Small intestine (tissue), 16 donors: ENCODE results near the gene RPS15. TPM values are rescaled to one million over a fixed set of nuclear protein-coding genes. Genes with fewer than 3 reads are reported as not detected.

ENCODE experiments used
- DNase-seq, 2 donors: peaks; one replicate each; pipeline versions ENCODE4 v3.0.0 to v3.0.0-alpha.2; 2013
- FAIRE-seq: peaks from 2 replicates; lab custom pipeline; 2012; peaks lifted over from hg19 to GRCh38; lab: Jason Lieb, UNC
- H3K27ac ChIP-seq, 3 donors: one replicate each; pipeline ENCODE4 v1.5.1; 2013; ENCODE audit warnings: low read length in 2 of 3, mild to moderate bottlenecking in 2 of 3, control low read depth in 1 of 3, inconsistent platforms in 1 of 3, low read depth in 1 of 3, moderate library complexity in 1 of 3
- H3K27me3 ChIP-seq, 3 donors: one replicate each; pipeline ENCODE4 v1.6.1; 2013; ENCODE audit warnings: low read length in 3 of 3, inconsistent platforms in 1 of 3; ENCODE audit not compliant: control insufficient read depth in 3 of 3, insufficient read depth in 3 of 3
- H3K36me3 ChIP-seq, 3 donors: one replicate each; pipeline ENCODE4 v1.6.1; 2013; ENCODE audit warnings: low read length in 3 of 3, inconsistent platforms in 1 of 3, low read depth in 1 of 3, mild to moderate bottlenecking in 1 of 3, moderate library complexity in 1 of 3; ENCODE audit not compliant: control insufficient read depth in 3 of 3, insufficient read depth in 2 of 3
- H3K4me1 ChIP-seq, 3 donors: one replicate each; pipeline ENCODE4 v1.6.1; 2013; ENCODE audit warnings: low read length in 2 of 3, inconsistent platforms in 1 of 3, low read depth in 1 of 3, mild to moderate bottlenecking in 1 of 3, moderate library complexity in 1 of 3; ENCODE audit not compliant: control insufficient read depth in 3 of 3, insufficient read depth in 2 of 3
- H3K4me3 ChIP-seq, 3 donors: one replicate each; pipeline ENCODE4 v1.5.1; 2013; ENCODE audit warnings: low read length in 3 of 3, control low read depth in 1 of 3, inconsistent platforms in 1 of 3, low read depth in 1 of 3, mild to moderate bottlenecking in 1 of 3, moderate library complexity in 1 of 3
- H3K9me3 ChIP-seq, 2 donors: one replicate each; pipeline ENCODE4 v1.6.1; 2013; ENCODE audit warnings: low read depth in 1 of 2, low read length in 1 of 2; ENCODE audit not compliant: control insufficient read depth in 2 of 2, insufficient read depth in 1 of 2
- WGBS, 3 donors: extraction: QIAGEN DNeasy Blood & Tissue Kit; methylation state at CpG; one replicate each; pipeline ENCODE4 v1.1.7; 2013; 5-methylcytosine and 5-hydroxymethylcytosine counted together
- long read RNA-seq, 10 donors: transcript quantifications; one replicate each; lab custom pipeline, GENCODE V29; 2026
- polyA plus RNA-seq, 4 donors: library from polyadenylated mRNA; stranded (reverse) in 3 of 4; unstranded in 1 of 4; fragments of 200-250 nt in 3 of 4; fragments of 120-200 nt in 1 of 4; gene quantifications; one replicate each; pipeline versions ENCODE4 v1.2.1 to v1.2.3, GENCODE V29; 2013
- donor health status: healthy with polysubstance abuse.
- donor health status: control.
- donor health status: control.
- donor health status: Bipolar disorder and iron deficiency.
- donor health status: healthy.

RPS15 gene
- polyA plus RNA-seq = 1,000 to 10,000 TPM; 1,394 to 3,547 (median 2,919) TPM
- long read RNA-seq, donor 1 = 0 reads
- long read RNA-seq, donor 2, transcript RPS15-209 (4 exons, 510 nt) = major isoform, 313 of 374 reads
- long read RNA-seq, donor 2, transcript RPS15-203 (3 exons, 570 nt) = minor isoform, 7 of 374 reads
- long read RNA-seq, donor 2, transcript RPS15-201 (4 exons, 534 nt) = minor isoform, 13 of 374 reads
- long read RNA-seq, donor 2, transcript RPS15-210 (3 exons, 873 nt) = minor isoform, 26 of 374 reads
- long read RNA-seq, donor 2, partial matches to known transcripts = 13 of 374 reads
- long read RNA-seq, donor 2, other reads (novel, unspliced or antisense) = 0 of 374 reads
- long read RNA-seq, donor 3, transcript RPS15-210 (3 exons, 873 nt) = minor isoform, 42 of 443 reads
- long read RNA-seq, donor 3, transcript RPS15-203 (3 exons, 570 nt) = minor isoform, 11 of 443 reads
- long read RNA-seq, donor 3, transcript RPS15-201 (4 exons, 534 nt) = minor isoform, 8 of 443 reads
- long read RNA-seq, donor 3, transcript RPS15-209 (4 exons, 510 nt) = major isoform, 363 of 443 reads
- long read RNA-seq, donor 3, partial matches to known transcripts = 9 of 443 reads
- long read RNA-seq, donor 3, other reads (novel, unspliced or antisense) = 6 of 443 reads
- long read RNA-seq, donor 4, transcript RPS15-209 (4 exons, 510 nt) = major isoform, 12 of 17 reads
- long read RNA-seq, donor 4, partial matches to known transcripts = 0 of 17 reads
- long read RNA-seq, donor 4, other reads (novel, unspliced or antisense) = 0 of 17 reads
- long read RNA-seq, donor 5, transcript RPS15-201 (4 exons, 534 nt) = minor isoform, 6 of 244 reads
- long read RNA-seq, donor 5, transcript RPS15-203 (3 exons, 570 nt) = minor isoform, 5 of 244 reads
- long read RNA-seq, donor 5, transcript RPS15-209 (4 exons, 510 nt) = major isoform, 204 of 244 reads
- long read RNA-seq, donor 5, transcript RPS15-210 (3 exons, 873 nt) = minor isoform, 12 of 244 reads
- long read RNA-seq, donor 5, partial matches to known transcripts = 9 of 244 reads
- long read RNA-seq, donor 5, other reads (novel, unspliced or antisense) = 8 of 244 reads
- long read RNA-seq, donor 6, transcript RPS15-203 (3 exons, 570 nt) = minor isoform, 21 of 709 reads
- long read RNA-seq, donor 6, transcript RPS15-209 (4 exons, 510 nt) = major isoform, 566 of 709 reads
- long read RNA-seq, donor 6, transcript RPS15-210 (3 exons, 873 nt) = minor isoform, 32 of 709 reads
- long read RNA-seq, donor 6, transcript RPS15-201 (4 exons, 534 nt) = minor isoform, 18 of 709 reads
- long read RNA-seq, donor 6, partial matches to known transcripts = 12 of 709 reads
- long read RNA-seq, donor 6, other reads (novel, unspliced or antisense) = 51 of 709 reads
- long read RNA-seq, donor 7, transcript RPS15-201 (4 exons, 534 nt) = minor isoform, 32 of 1,132 reads
- long read RNA-seq, donor 7, transcript RPS15-203 (3 exons, 570 nt) = minor isoform, 13 of 1,132 reads
- long read RNA-seq, donor 7, transcript RPS15-210 (3 exons, 873 nt) = minor isoform, 55 of 1,132 reads
- long read RNA-seq, donor 7, transcript RPS15-209 (4 exons, 510 nt) = major isoform, 893 of 1,132 reads
- long read RNA-seq, donor 7, partial matches to known transcripts = 28 of 1,132 reads
- long read RNA-seq, donor 7, other reads (novel, unspliced or antisense) = 100 of 1,132 reads
- long read RNA-seq, donor 8, transcript RPS15-210 (3 exons, 873 nt) = minor isoform, 7 of 115 reads
- long read RNA-seq, donor 8, transcript RPS15-209 (4 exons, 510 nt) = major isoform, 103 of 115 reads
- long read RNA-seq, donor 8, partial matches to known transcripts = 0 of 115 reads
- long read RNA-seq, donor 8, other reads (novel, unspliced or antisense) = 0 of 115 reads
- long read RNA-seq, donor 9, transcript RPS15-210 (3 exons, 873 nt) = minor isoform, 16 of 187 reads
- long read RNA-seq, donor 9, transcript RPS15-201 (4 exons, 534 nt) = minor isoform, 7 of 187 reads
- long read RNA-seq, donor 9, transcript RPS15-209 (4 exons, 510 nt) = major isoform, 149 of 187 reads
- long read RNA-seq, donor 9, partial matches to known transcripts = 8 of 187 reads
- long read RNA-seq, donor 9, other reads (novel, unspliced or antisense) = 5 of 187 reads
- long read RNA-seq, donor 10, transcript RPS15-203 (3 exons, 570 nt) = minor isoform, 7 of 622 reads
- long read RNA-seq, donor 10, transcript RPS15-209 (4 exons, 510 nt) = major isoform, 509 of 622 reads
- long read RNA-seq, donor 10, transcript RPS15-210 (3 exons, 873 nt) = minor isoform, 44 of 622 reads
- long read RNA-seq, donor 10, transcript RPS15-201 (4 exons, 534 nt) = minor isoform, 17 of 622 reads
- long read RNA-seq, donor 10, partial matches to known transcripts = 16 of 622 reads
- long read RNA-seq, donor 10, other reads (novel, unspliced or antisense) = 22 of 622 reads

- Histone ChIP-seq H3K9me3 (no peaks in the 10 kb centered on the region), H3K36me3 (peaks cover 3 to 72% (median 29%) of the 10 kb centered on the region in 3 donors), H3K27ac (peak within 1 kb of the TSS; percentile 66 to 96 (median 92)), H3K4me1 (peaks cover 0 to 12% (median 2%) of the 10 kb centered on the region in 3 donors), H3K4me3 (peak within 1 kb of the TSS; percentile 74 to 100 (median 99)), H3K27me3 (no peaks in the 10 kb centered on the region)
- WGBS, 3 donors = 0 to 1% (median 1%) methylated on average over 85 to 100 of the region's 100 CpGs
- DNase-seq (peak; percentile 96 to 100), FAIRE-seq (no peak)
Measured at GRCh38 chr19:1438035-1438932, at the start of gene RPS15. RPS15 (plus strand) TSS chr19:1438396; CDS start chr19:1438426, 30 bp downstream.

- H3K27me3 ChIP-seq = no peaks in the 10 kb centered on the region
- H3K27ac ChIP-seq = no peak overlapping the region
- 95 to 96% (median 96%) methylated on average over 16 to 17 of the region's 17 CpGs for WGBS, 3 donors
- no peak for FAIRE-seq
- H3K36me3 ChIP-seq = peaks cover 5 to 73% (median 23%) of the 10 kb centered on the region in 3 donors
- DNase-seq = no peak
- H3K4me3 ChIP-seq = no peak overlapping the region
- no peaks in the 10 kb centered on the region for H3K9me3 ChIP-seq
- H3K4me1 ChIP-seq = peaks cover 0 to 7% (median 2%) of the 10 kb centered on the region in 3 donors
Measured at GRCh38 chr19:1388637-1389026, 49.6 kb upstream of the RPS15 start.

- no peak for FAIRE-seq
- no peaks in the 10 kb centered on the region for H3K27me3 ChIP-seq
- no peak for DNase-seq
- peaks cover 0 to 7% (median 2%) of the 10 kb centered on the region in 3 donors for H3K4me1 ChIP-seq
- H3K36me3 ChIP-seq = peaks cover 5 to 80% (median 23%) of the 10 kb centered on the region in 3 donors
- no peaks in the 10 kb centered on the region for H3K9me3 ChIP-seq
- H3K27ac ChIP-seq = no peak overlapping the region
- 93 to 96% (median 94%) methylated on average over 39 of the region's 39 CpGs for WGBS, 3 donors
- H3K4me3 ChIP-seq = no peak overlapping the region
Measured at GRCh38 chr19:1389033-1389940, 48.9 kb upstream of the RPS15 start.

- peaks cover 5 to 93% (median 23%) of the 10 kb centered on the region in 3 donors for H3K36me3 ChIP-seq
- 92 to 95% (median 94%) methylated on average over 35 to 42 of the region's 42 CpGs for WGBS, 3 donors
- no peak for FAIRE-seq
Measured at GRCh38 chr19:1390890-1391423, 47.2 kb upstream of the RPS15 start.

GRCh38 chr19:1392407-1392806 is 45.8 kb upstream of the RPS15 start:
- H3K4me1 ChIP-seq = no peaks in the 10 kb centered on the region
- H3K36me3 ChIP-seq = peaks cover 5 to 88% (median 23%) of the 10 kb centered on the region in 3 donors
- H3K27me3 ChIP-seq = no peaks in the 10 kb centered on the region
- 95 to 97% (median 95%) methylated on average over 15 of the region's 15 CpGs for WGBS, 3 donors
- no peak overlapping the region for H3K4me3 ChIP-seq
- DNase-seq (no peak), FAIRE-seq (no peak)
- no peak overlapping the region for H3K27ac ChIP-seq
- no peaks in the 10 kb centered on the region for H3K9me3 ChIP-seq

More at GRCh38 chr19:1390890-1391423, 47.2 kb upstream of the RPS15 start:
- no peaks in the 10 kb centered on the region for H3K27me3 ChIP-seq
- H3K4me3 ChIP-seq = no peak overlapping the region
- no peak for DNase-seq
- H3K9me3 ChIP-seq = no peaks in the 10 kb centered on the region
- H3K4me1 ChIP-seq = no peaks in the 10 kb centered on the region
- H3K27ac ChIP-seq = no peak overlapping the region
